ENCODE data around the gene TMTC1.

GRCh38 chr12:29682088-29682487 lies 101.7 kb downstream of the TMTC1 start:
- no peak for TF ChIP-seq POLR2A (IDR thresholded peaks at IDR 0.05)
- TF ChIP-seq, protein P1, sequence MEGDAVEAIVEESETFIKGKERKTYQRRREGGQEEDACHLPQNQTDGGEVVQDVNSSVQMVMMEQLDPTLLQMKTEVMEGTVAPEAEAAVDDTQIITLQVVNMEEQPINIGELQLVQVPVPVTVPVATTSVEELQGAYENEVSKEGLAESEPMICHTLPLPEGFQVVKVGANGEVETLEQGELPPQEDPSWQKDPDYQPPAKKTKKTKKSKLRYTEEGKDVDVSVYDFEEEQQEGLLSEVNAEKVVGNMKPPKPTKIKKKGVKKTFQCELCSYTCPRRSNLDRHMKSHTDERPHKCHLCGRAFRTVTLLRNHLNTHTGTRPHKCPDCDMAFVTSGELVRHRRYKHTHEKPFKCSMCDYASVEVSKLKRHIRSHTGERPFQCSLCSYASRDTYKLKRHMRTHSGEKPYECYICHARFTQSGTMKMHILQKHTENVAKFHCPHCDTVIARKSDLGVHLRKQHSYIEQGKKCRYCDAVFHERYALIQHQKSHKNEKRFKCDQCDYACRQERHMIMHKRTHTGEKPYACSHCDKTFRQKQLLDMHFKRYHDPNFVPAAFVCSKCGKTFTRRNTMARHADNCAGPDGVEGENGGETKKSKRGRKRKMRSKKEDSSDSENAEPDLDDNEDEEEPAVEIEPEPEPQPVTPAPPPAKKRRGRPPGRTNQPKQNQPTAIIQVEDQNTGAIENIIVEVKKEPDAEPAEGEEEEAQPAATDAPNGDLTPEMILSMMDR (IDR thresholded peaks at IDR 0.05): no peak
